ENCODE measurements around the gene USP33.

DNA sequence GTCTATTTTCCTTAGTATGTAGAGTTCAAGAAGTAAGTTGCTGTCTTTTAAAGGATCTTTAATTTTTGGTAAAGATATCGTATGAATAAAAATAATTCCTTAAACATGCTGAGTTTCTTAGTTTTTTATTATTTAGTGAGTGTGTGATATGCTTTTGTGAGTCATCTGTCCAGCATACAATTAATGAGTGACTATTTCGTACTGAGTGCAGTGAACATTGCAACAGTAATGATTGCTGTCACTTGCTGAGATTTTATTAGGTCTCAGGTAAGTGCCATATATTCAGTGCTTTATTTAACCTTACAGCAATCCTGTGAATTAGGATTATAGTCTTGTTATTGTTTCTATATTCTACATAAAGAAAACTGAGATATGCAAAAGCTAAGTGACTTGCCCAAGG is 42.4 kb upstream of the USP33 start:
- TF ChIP-seq, protein P1, sequence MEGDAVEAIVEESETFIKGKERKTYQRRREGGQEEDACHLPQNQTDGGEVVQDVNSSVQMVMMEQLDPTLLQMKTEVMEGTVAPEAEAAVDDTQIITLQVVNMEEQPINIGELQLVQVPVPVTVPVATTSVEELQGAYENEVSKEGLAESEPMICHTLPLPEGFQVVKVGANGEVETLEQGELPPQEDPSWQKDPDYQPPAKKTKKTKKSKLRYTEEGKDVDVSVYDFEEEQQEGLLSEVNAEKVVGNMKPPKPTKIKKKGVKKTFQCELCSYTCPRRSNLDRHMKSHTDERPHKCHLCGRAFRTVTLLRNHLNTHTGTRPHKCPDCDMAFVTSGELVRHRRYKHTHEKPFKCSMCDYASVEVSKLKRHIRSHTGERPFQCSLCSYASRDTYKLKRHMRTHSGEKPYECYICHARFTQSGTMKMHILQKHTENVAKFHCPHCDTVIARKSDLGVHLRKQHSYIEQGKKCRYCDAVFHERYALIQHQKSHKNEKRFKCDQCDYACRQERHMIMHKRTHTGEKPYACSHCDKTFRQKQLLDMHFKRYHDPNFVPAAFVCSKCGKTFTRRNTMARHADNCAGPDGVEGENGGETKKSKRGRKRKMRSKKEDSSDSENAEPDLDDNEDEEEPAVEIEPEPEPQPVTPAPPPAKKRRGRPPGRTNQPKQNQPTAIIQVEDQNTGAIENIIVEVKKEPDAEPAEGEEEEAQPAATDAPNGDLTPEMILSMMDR (IDR thresholded peaks at IDR 0.05): no peak
- TF ChIP-seq POLR2A (IDR thresholded peaks at IDR 0.05) (no peak), POLR2AphosphoS5 (IDR thresholded peaks at IDR 0.05) (no peak)
